Posterior cingulate gyrus (tissue), 11 donors: Measurements from ENCODE around the gene UBR7.
"Not testable (repeated sequence)": the region's sequence is repeated elsewhere in the genome, so short reads cannot be mapped to it uniquely, and the experiment has no call there.

Experiments
- DNase-seq, 10 donors: peaks; one replicate each; pipeline versions ENCODE4 v3.0.0 to v3.0.0-alpha.2; 2020 to 2021; ENCODE audit warnings: mixed read lengths in 3 of 10
- intact Hi-C: fragments of 100-400 bp; cut with DNase I; formaldehyde crosslinking; loops from one replicate; pipeline ENCODE4 v1.15.1; 2023

Gene UBR7, protein sequence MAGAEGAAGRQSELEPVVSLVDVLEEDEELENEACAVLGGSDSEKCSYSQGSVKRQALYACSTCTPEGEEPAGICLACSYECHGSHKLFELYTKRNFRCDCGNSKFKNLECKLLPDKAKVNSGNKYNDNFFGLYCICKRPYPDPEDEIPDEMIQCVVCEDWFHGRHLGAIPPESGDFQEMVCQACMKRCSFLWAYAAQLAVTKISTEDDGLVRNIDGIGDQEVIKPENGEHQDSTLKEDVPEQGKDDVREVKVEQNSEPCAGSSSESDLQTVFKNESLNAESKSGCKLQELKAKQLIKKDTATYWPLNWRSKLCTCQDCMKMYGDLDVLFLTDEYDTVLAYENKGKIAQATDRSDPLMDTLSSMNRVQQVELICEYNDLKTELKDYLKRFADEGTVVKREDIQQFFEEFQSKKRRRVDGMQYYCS

DNA sequence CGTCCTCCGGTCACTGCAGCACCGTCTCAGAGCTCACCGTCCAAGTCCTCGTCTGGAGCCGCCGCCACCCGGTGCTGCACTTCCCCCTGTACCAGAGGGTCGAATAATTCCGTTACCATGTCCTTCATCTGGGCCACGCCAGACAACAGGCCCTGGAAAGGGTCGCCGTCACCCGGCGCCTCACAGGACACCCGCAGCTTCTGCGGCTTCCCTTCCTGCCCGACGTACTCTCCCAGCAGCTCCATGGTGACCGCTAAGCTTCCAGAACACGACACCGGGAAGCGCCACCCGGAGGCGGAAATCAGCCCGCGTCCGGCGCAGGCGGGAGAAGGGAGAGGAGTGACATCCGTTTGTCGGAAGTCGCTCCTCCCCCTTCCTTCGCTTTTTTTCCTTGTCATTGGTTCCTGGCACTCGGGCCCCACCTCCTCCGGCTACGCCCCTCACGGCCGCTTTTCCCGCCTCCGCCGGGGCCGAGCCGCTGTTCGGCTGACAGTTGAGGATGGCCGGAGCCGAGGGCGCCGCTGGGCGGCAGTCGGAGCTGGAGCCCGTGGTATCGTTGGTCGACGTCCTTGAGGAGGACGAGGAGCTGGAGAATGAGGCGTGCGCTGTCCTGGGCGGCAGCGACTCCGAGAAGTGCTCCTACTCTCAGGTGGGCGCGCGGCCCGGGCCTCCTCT is at the start of gene UBR7, which contains the start of gene GON7:
TSS of gene UBR7 (plus strand) at position 464 of the 675 bp plus-strand sequence. CDS start at position 500, 36 bp downstream.
TSS of gene GON7 (minus strand) at position 273 of the 675 bp plus-strand sequence. CDS start at position 245, 28 bp downstream.
- DNase-seq = peak; percentile 92 to 100 (median 96)
- intact Hi-C loops = loop anchor here (1.0 to 5.0 kb wide), 3 partner anchors 125 to 336 kb away; partner anchors contain the start of gene UNC79

DNA sequence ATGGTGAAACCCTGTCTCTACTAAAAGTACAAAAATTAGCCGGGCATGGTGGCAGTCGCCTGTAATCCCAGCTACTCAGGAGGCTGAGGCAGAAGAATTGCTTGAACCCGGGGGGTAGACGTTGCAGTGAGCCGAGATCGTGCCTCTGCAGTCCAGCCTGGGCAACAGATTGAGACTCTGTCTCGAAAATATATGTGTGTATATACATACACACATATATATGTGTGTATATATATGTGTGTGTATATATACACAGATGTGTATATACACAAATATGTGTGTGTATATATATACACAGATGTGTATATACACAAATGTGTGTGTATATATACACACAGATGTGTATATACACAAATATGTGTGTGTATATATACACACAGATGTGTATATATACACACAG is 48.7 kb upstream of the UBR7 start:
- intact Hi-C loops = not testable (repeated sequence)
- peak in 1 of 10 donors; percentile 38 for DNase-seq

DNA sequence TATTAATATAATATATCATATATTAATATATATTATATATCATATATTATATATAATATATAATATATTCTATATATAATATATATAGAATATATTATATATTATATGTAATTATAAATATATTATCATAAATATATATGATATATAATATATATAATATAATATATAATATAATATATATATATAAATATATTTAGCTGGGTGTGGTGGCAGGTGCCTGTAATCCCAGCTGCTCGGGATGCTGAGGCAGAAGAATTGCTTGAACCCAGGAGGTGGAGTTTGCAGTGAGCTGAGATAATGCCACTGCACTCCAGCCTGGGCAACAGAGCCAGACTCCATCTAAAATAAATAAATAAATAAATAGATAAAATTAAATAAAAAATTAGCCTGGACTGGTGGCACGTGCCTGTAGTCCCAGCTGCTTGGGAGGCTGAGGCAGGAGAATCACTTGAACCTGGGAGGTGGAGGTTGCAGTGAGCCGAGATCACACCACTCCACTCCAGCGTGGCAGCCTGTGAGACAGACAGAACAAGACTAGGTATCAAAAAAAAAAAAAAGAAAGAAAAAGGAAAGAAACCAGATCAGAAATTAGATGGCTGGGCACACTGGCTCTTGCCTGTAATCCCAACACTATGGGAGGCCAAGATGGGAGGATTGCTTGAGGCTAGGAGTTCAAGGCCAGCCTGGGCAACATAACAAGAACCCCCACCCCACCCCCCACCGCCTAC is 47.3 kb upstream of the UBR7 start:
- intact Hi-C loops = not testable (repeated sequence)
- peak in 1 of 10 donors; percentile 48 for DNase-seq

DNA sequence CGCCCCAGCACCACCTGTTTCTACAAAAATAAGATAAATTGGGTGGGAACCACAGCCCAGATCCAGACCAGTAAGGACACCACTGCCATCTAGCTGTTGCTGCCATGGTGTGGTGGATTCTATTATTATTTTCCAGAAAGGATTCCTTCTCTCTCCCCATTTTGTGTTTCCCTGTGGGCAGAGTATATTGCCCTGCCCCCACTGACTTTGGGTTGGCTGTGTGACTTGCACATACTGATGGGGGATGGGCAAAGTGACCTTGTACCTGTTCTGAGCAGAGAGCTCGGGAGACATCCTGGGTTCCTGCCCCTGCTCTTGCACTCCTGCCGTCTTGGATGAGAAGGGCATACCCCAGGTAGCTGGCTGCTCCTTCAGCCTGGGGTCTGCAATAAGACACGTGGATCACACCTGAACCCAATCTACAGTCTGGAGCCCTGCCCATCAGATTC is 46.7 kb upstream of the UBR7 start:
- intact Hi-C loops = no loop called here
- peak in 1 of 10 donors; percentile 68 for DNase-seq

DNA sequence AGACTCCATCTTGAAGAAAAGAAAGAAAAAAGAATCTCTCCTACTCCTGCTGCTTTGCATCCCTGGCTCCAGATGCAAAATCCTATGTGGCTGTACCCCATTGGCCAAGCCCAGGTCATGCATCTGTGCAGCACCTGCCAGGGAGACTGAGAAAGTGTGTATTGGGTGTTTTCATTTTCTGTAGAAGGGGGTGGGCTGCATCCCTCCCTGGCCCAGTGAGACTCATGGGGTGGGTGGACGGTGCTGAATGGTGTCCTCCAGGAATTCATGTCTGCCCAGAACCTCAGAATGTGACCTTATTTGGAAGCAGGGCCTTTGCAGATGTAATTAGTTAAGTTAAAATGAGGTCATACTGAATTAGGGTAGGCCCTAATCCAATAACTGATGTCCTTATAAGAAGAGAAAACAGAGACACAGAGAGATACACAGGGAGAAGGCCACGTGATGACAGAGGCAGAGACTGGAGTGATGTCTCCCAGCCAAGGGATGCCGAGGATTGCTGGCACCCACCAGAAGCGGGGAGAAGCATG is 45.6 kb upstream of the UBR7 start:
- DNase-seq = peak in 1 of 10 donors; percentile 17
- intact Hi-C loops = no loop called here

DNA sequence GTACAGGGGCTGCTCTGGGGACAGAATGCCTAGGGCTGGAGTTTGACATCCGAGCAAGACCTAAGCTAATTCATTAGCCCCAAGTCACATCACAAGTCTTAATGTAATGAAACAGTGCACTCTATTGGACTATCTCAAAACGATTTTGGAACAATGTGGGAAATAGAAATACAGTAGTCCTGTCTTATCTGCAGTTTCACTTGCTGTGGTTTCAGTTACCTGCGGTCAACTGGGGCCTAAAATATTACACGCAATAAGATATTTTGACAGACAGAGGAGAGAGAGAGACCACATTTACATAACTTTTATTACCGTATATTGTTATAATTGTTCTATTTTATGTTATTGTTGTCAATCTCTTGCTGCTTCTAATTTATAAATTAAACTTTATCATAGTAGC is 43.5 kb upstream of the UBR7 start:
- no peak for DNase-seq
- intact Hi-C loops = no loop called here

DNA sequence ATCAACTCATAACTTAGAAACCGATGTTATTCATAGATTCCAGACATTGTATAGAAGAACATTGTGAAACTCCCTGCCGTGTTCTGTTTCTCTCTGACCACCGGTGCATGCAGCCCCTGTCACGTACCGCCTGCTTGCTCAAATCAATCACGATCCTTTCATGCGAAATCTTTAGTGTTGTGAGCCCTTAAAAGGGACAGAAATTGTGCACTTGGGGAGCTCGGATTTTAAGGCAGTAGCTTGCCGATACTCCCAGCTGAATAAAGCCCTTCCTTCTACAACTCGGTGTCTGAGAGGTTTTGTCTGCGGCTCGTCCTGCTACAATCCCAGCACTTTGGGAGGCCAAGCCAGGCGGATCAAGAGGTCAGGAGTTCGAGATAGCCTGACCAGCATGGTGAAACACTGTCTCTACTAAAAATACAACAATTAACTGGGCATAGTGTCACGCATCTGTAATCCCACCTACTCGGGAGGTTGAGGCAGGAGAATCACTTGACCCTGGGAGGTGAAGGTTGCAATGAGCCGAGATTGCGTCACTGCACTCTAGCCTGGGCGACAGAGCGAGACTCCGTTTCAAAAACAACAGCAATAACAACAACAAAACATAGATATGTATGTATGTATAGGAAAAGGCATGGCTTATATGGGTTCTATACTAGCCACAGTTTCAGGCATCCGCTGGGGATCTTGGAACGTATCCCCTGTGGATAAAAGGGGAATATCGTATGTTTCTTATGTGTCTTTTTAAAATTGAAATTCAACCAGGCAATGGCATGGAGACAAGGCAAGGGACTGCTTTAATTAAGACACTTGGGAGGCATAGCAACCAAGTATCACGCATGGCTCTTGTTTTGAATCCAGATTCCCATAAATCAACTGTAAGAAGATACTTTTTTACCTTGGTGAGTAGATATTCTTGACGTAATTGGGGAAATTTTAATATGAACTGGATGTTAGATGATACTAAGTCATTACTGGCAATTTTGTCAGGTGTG is 41.5 kb upstream of the UBR7 start:
- DNase-seq = peak in 1 of 10 donors; percentile 27
- intact Hi-C loops = not testable (repeated sequence)

DNA sequence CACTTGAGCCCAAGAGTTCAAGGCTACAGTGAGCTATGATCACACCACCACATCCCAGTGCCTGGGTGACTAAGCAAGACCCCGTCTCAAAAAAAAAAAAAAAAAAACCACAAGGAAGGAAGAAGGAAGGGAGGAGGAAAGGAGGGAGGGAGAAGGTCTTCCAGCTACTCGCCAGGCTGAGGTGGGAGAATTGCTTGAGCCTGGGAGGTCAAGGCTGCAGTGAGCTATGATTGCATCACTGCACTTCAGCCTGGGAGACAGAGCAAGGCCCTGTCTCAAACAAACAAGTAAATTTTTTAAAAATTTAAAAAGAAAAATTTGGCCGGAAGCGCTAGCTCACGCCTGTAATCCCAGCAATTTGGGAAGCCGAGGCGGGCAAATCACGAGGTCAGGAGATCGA is 38.4 kb upstream of the UBR7 start:
- DNase-seq, intact Hi-C loops: not testable (repeated sequence)

DNA sequence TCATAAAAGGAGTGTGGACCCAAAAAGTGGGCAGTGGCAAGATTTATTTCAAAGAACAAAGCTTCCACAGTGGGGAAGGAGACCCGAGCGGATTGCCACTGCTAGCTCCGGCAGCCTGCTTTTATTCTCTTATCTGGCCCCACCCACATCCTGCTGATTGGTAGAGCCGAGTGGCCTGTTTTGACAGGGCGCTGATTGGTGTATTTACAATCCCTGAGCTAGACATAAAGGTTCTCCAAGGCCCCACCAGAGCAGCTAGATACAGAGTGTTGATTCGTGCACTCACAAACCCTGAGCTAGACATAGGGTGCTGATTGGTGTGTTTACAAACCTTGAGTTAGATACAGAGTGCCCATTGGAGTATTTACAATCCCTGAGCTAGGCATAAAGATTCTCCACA is 37.4 kb upstream of the UBR7 start:
- intact Hi-C loops, DNase-seq: not testable (repeated sequence)

DNA sequence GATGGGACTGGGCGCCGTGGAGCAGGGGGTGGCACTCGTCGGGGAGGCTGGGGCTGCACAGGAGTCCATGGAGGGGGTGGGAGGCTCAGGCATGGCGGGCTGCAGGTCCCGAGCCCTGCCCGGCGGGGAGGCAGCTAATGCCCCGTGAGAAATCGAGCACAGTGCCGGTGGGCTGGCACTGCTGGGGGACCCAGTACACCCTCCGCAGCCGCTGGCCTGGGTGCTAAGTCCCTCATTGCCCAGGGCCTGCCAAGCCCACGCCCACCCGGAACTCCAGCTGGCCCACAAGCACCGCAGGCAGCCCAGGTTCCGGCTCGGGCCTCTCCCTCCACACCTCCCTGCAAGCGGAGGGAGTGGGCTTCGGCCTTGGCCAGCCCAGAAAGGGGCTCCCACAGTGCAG is 36.9 kb upstream of the UBR7 start:
- intact Hi-C loops, DNase-seq: not testable (repeated sequence)

DNA sequence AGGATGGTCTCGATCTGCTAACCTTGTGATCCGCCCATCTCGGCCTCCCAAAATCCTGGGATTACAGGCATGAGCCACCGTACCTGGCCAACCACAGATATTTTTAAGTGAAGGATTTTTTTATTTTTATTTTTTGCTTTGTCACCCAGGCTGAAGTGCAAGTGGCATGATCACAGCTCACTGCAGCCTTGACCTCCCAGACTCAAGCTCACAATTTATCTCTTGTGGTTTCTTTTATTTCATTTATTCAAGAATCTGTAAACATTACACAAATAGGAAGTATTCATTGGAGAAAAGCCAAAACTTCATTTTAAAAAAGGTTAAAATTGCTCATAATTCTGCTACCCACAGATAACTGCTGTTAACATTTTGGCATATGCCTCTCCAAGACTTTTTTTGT is 35.7 kb upstream of the UBR7 start:
- intact Hi-C loops = no loop called here
- DNase-seq = no peak

DNA sequence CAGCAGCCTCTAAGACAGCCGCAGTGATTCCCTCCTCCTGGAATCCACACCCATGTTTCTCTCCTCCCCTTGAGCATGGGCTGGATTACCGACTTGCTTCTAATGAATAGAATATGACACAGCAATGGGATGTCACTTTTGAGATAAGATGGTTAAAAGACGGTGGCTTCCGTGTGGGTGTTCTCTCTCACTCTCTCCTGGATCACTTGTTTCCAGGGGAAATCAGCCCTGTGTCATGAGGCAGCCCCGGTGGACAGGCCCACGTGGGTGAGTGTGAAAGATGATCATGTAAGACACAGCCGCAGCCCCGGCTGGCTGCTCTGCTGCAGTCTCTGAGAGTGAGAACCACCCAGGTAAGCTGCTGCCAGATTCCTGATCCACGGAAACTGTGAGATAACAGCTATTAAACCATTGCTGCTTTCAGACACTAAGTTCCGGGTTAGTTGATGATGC is 33.1 kb upstream of the UBR7 start:
- intact Hi-C loops = no loop called here
- peak in 6 of 10 donors; percentile 13 to 91 (median 52) for DNase-seq

DNA sequence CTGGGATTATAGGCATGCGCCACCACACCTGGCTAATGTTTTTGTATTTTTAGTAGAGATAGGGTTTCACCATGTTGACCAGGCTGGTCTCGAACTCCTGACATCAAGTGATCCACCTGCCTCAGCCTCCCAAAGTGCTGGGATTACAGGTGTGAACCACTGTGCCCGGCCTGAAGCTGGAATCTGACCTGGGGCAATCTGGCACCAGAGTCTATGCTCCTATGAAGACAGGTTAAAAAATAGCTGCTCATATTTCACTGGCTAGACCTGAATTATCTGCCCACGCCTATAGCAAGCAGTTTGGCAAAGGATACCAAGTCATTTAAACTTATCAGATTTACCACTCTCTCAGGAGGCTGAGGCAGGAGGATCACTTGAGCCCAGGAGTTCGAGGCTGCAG is 32.3 kb upstream of the UBR7 start:
- not testable (repeated sequence) for DNase-seq

DNA sequence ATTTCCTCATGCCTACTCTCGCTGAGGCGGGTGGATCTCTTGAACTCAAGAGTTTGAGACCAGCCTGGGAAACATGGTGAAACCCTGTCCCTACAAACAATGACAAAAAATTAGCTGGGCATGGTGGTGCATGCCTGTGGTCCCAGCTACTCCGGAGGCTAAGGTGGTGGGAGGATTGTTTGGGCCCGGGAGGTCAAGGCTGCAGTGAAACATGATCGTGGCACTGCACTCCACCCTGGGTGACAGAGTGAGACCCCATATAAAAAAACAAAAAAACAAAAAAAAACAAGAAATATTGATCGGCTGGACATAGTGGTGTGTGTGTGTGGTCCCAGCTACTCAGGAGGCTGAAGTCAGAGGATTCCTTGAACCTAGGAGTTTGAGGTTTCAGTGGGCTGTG is 31.6 kb upstream of the UBR7 start:
- intact Hi-C loops = loop anchor here (5.0 kb wide), 1 partner anchor 223 kb away; no protein-coding TSS in a partner anchor
- DNase-seq = no peak

More for the DNA sequence above, 32.3 kb upstream of the UBR7 start:
- intact Hi-C loops = loop anchor here (5.0 kb wide), 1 partner anchor 222 kb away; no protein-coding TSS in a partner anchor

DNA sequence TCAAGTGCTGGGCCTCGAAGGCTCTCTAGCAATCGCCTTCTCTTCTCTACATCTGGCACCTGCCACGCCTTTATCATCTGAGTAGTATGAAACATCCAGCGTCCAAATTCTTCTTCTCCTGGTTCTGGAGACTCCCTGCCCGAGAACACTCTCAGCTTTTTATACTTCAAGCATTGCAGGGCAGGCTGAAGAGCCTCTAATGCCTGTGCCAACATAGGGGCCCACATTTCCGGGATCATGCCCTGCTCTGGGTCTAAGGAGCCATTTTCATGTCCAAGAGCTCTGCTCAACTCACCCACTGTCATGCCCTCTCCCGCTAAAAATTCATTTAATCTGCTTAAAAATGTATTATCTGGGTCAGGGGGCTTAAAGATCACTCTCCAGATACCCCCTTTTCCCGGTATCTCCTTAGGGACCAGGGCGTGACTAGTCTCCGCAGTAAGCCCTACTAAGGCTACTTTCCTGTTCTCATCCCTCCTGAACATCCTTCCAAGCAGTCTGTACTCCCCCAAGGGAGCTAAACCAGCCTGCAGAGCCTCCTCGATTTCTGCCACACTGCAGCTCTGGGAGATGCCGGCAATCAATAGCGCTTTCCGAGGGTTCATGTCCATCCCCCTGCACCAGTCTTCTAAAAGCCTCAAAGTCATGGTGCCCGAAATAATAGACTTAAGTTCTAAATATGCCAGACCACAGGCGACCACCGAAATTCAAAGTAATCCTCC is 23.3 kb upstream of the UBR7 start:
- intact Hi-C loops = loop anchor here (2.0 kb wide), 1 partner anchor 69 kb away; the partner anchor contains the start of gene ITPK1
- DNase-seq = no peak

DNA sequence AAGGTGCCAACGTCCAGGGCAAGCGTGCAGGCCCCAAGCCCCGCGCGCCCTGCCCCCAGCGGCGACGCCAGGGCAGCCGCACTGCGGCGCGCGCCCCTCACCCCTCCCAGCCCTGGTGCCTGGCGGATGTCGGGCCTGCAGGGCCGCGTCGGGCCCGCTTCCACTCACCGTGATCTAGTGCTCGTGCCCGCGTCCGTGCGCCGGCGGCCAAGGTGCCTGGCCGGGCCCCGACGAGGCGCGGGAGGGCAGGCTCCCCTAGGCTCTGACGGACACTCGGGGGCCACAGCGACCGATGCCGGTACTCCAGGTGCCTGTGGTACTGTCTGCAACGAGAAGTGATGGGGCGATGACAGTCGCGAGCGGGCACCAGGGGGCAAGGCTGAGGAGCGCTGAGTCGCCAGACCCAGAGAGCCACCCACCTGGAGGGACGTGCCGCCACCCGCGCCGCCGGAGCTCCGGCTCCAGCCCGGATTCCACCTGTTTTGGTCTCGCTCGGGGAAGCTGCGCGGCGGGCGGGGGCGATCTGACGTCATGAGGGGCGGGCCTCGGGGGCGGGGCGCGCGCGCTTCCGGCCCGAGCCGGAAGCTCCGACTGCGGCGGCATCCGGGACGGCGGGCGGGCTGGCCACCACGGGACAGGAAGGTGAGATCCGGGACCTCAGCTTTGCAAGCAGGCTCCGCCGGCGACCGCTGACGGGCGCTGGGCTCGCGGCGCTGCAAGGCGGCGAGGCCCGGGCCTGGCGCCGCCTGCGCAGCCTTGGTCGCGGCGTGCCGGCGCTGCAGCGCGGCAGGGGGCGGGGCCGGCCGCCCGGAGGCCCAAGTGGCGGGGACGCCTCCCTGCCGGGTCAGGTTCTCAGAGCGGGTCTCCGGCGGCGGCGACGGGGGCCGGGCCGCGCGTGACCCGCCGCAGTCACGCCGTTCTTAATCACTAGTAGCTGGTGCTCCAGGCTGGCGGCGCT is 22.4 kb upstream of the UBR7 start, which contains the start of the genes LYSET and MOAP1:
TSS of gene LYSET (plus strand) at position 927 of the 958 bp plus-strand sequence. CDS start 89 bp downstream, outside the sequence.
TSS of gene MOAP1 (minus strand) at position 507 of the 958 bp plus-strand sequence. CDS start 655 bp downstream, outside the sequence.
- DNase-seq = peak; percentile 77 to 98 (median 88)
- intact Hi-C loops = loop anchor here (2.0 to 5.0 kb wide), 2 partner anchors 70 to 148 kb away; partner anchors contain the start of genes BTBD7 and ITPK1

DNA sequence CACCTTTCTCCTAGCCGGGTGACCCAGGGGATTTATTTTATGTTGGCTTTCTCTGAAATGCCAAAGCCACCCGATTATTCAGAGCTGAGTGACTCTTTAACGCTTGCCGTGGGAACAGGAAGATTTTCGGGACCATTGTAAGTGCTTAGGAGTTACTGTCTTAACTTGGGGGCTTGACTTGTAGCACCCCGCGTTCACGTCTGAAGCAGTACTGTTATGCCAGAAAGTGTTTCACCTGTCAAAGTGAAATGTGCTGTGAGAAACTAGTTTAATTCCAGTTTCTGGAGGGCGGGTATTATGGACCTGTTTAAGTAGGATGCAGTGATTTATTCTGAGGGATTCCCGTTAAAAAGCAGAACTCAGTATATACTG is 21.7 kb upstream of the UBR7 start:
- intact Hi-C loops = loop anchor here (2.0 to 5.0 kb wide), 2 partner anchors 71 to 147 kb away; partner anchors contain the start of genes BTBD7 and ITPK1
- DNase-seq = no peak
